WI38 (cell line): ENCODE data around the gene PDE4D.

Experiments
- H3K4me3 ChIP-seq: 2 replicates; pipeline ENCODE4 v1.5.1; 2011; ENCODE audit warnings: low read depth, mild to moderate bottlenecking, control low read depth, low read length
- CTCF ChIP-seq: IDR thresholded peaks from 2 replicates; pipeline ENCODE4 v1.5.1; 2012; ENCODE audit warnings: low read depth, mild to moderate bottlenecking, control low read depth, low read length

PDE4D gene

GRCh38 chr5:59656351-59657254, 236.9 kb downstream of the PDE4D start:
- no peak overlapping the region for H3K4me3 ChIP-seq
- TF ChIP-seq CTCF, result no peak

- no peak overlapping the region for H3K4me3 ChIP-seq
- no peak for TF ChIP-seq CTCF
Measured at GRCh38 chr5:59655693-59656309, 237.7 kb downstream of the PDE4D start.

- TF ChIP-seq CTCF, result no peak
- no peak overlapping the region for H3K4me3 ChIP-seq
Measured at GRCh38 chr5:59654691-59655090, 238.8 kb downstream of the PDE4D start.

GRCh38 chr5:59652449-59652848, 241.1 kb downstream of the PDE4D start:
- no peak for TF ChIP-seq CTCF

GRCh38 chr5:59648949-59649921, 244.3 kb downstream of the PDE4D start:
- H3K4me3 ChIP-seq, result no peak overlapping the region
- TF ChIP-seq CTCF, result no peak

More at GRCh38 chr5:59652449-59652848, 241.1 kb downstream of the PDE4D start:
- H3K4me3 ChIP-seq, result no peak overlapping the region

- no peak for TF ChIP-seq CTCF
- H3K4me3 ChIP-seq, result no peak overlapping the region
Measured at GRCh38 chr5:59648038-59648831, 245.3 kb downstream of the PDE4D start.
